HEK293 (cell line): Measurements from ENCODE around the gene TSPAN10.

Experiments
- CTCF ChIA-PET: fragments of 350-600 bp; formaldehyde crosslinking; extraction: SDS; loops from one replicate; lab custom pipeline; 2021; ENCODE audit warnings: antibody characterized with exemption; lab: Yijun Ruan, JAX
- POLR2A ChIA-PET: fragments of 300-600 bp; formaldehyde crosslinking; extraction: SDS; loops from one replicate; lab custom pipeline; 2020; ENCODE audit warnings: antibody characterized with exemption, inconsistent platforms; lab: Yijun Ruan, JAX
- H3K27ac ChIP-seq: fragments of 200-500 bp; sonication (Bioruptor generic); 2 replicates; pipeline ENCODE4 v1.5.1; 2014; ENCODE audit warnings: low read depth, low read length, control low read depth, inconsistent platforms; ENCODE audit errors: extremely low read depth
- H3K36me3 ChIP-seq, 2 experiments: fragments of 200-500 bp in 1 of 2; sonication (Bioruptor generic) in 1 of 2; 1 replicate in 1 of 2; 2 replicates in 1 of 2; pipeline ENCODE4 v1.5.1; 2014 to 2017; ENCODE audit warnings: inconsistent platforms in 2 of 2, low read length in 2 of 2; ENCODE audit not compliant: control insufficient read depth in 2 of 2, insufficient read depth in 1 of 2
- H3K4me1 ChIP-seq: fragments of 200-500 bp; sonication (Bioruptor generic); 2 replicates; pipeline ENCODE4 v1.5.1; 2014; ENCODE audit warnings: mild to moderate bottlenecking, low read length, inconsistent platforms; ENCODE audit not compliant: control insufficient read depth, insufficient read depth
- H3K4me3 ChIP-seq: 2 replicates; pipeline ENCODE4 v1.5.1; 2011; ENCODE audit warnings: low read depth, mild to moderate bottlenecking, control low read depth, low read length, moderate library complexity
- H3K9me3 ChIP-seq: fragments of 200-500 bp; sonication (Bioruptor generic); 2 replicates; pipeline ENCODE4 v1.5.1; 2014; ENCODE audit warnings: low read depth, low read length, inconsistent platforms; ENCODE audit not compliant: control insufficient read depth, insufficient read depth
- IKZF3 ChIP-seq: fragments of 450-650 bp; IDR thresholded peaks from 2 replicates; pipeline ENCODE4 v1.5.0; 2018; ENCODE audit warnings: missing biosample characterization, mild to moderate bottlenecking, missing genetic modification characterization, moderate library complexity
- YY1 ChIP-seq: fragments of 450-650 bp; formaldehyde crosslinking; IDR thresholded peaks from 2 replicates; pipeline ENCODE4 v1.5.1; 2018; ENCODE audit warnings: missing biosample characterization, missing genetic modification characterization
- ZBTB17 ChIP-seq: fragments of 450-650 bp; formaldehyde crosslinking; IDR thresholded peaks from 2 replicates; pipeline ENCODE4 v1.5.1; 2016; ENCODE audit warnings: missing biosample characterization, missing genetic modification characterization
- ZNF239 ChIP-seq: fragments of 450-650 bp; formaldehyde crosslinking; IDR thresholded peaks from 2 replicates; pipeline ENCODE4 v1.5.1; 2016; ENCODE audit warnings: missing biosample characterization, missing genetic modification characterization
- ZNF544 ChIP-seq: fragments of 450-650 bp; formaldehyde crosslinking; IDR thresholded peaks from 2 replicates; pipeline ENCODE4 v1.5.0; 2017; ENCODE audit warnings: missing biosample characterization, missing genetic modification characterization
- ZNF549 ChIP-seq: fragments of 450-650 bp; IDR thresholded peaks from 2 replicates; pipeline ENCODE4 v1.5.1; 2018; ENCODE audit warnings: missing biosample characterization, missing genetic modification characterization, mild to moderate bottlenecking, inconsistent platforms, moderate library complexity
- ZNF561 ChIP-seq: fragments of 450-650 bp; IDR thresholded peaks from 2 replicates; pipeline ENCODE4 v1.5.1; 2018; ENCODE audit warnings: missing biosample characterization, missing genetic modification characterization, borderline replicate concordance
- ZNF600 ChIP-seq: fragments of 450-650 bp; formaldehyde crosslinking; IDR thresholded peaks from 2 replicates; pipeline ENCODE4 v1.5.1; 2016; ENCODE audit warnings: missing biosample characterization, missing genetic modification characterization
- ZNF677 ChIP-seq: fragments of 450-650 bp; IDR thresholded peaks from 2 replicates; pipeline ENCODE4 v1.5.0; 2018; ENCODE audit warnings: missing biosample characterization, mild to moderate bottlenecking, missing genetic modification characterization, moderate library complexity
- ZNF76 ChIP-seq: fragments of 450-650 bp; formaldehyde crosslinking; IDR thresholded peaks from 2 replicates; pipeline ENCODE4; 2016; ENCODE audit warnings: low read depth, missing biosample characterization, missing genetic modification characterization, borderline replicate concordance
- ZSCAN23 ChIP-seq: fragments of 450-650 bp; formaldehyde crosslinking; IDR thresholded peaks from 2 replicates; pipeline ENCODE4 v1.5.1; 2016; ENCODE audit warnings: missing biosample characterization, missing genetic modification characterization
- ZSCAN30 ChIP-seq: fragments of 450-650 bp; IDR thresholded peaks from 2 replicates; pipeline ENCODE4 v1.5.1; 2018; ENCODE audit warnings: missing biosample characterization, mild to moderate bottlenecking, missing genetic modification characterization, moderate library complexity
- TF ChIP-seq, protein P1 (sequence below): fragments of 450-650 bp; formaldehyde crosslinking; IDR thresholded peaks from 2 replicates; pipeline ENCODE4 v1.5.1; 2016; ENCODE audit warnings: missing biosample characterization, missing genetic modification characterization
- TF ChIP-seq, protein P2 (sequence below): fragments of 450-650 bp; IDR thresholded peaks from 2 replicates; pipeline ENCODE4 v1.5.1; 2018; ENCODE audit warnings: missing biosample characterization, mild to moderate bottlenecking, missing genetic modification characterization
- TF ChIP-seq, protein P3 (sequence below): fragments of 450-650 bp; formaldehyde crosslinking; conservative IDR thresholded peaks from 2 replicates; pipeline ENCODE4 v1.5.1; 2016; ENCODE audit warnings: low read depth, missing biosample characterization, missing genetic modification characterization
- TF ChIP-seq, protein P4 (sequence below): fragments of 450-650 bp; formaldehyde crosslinking; IDR thresholded peaks from 2 replicates; pipeline ENCODE4 v1.5.1; 2016; ENCODE audit warnings: missing biosample characterization, missing genetic modification characterization, low read depth
- TF ChIP-seq, protein P5 (sequence below): sonication (generic); formaldehyde crosslinking; IDR thresholded peaks from 2 replicates; pipeline ENCODE4 v1.8.1; 2022; ENCODE audit warnings: mild to moderate bottlenecking, moderate library complexity, missing genetic modification reagents

Gene TSPAN10

DNA sequence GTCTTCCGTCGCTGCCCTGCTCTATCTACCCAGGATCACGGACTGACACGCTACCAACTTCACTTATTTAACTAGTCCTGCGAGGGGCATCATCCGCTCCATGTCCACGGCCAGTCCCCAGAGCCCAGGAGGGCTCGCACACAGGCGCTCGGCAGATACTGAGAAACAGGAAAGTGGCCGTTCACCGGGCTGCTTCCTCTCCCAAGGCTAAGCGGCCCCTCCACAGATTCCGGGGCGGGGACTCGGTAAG is 29.0 kb downstream of the TSPAN10 start:
- TF ChIP-seq ZNF239 (tag by site-specific recombination): no peak
- TF ChIP-seq, protein P1, sequence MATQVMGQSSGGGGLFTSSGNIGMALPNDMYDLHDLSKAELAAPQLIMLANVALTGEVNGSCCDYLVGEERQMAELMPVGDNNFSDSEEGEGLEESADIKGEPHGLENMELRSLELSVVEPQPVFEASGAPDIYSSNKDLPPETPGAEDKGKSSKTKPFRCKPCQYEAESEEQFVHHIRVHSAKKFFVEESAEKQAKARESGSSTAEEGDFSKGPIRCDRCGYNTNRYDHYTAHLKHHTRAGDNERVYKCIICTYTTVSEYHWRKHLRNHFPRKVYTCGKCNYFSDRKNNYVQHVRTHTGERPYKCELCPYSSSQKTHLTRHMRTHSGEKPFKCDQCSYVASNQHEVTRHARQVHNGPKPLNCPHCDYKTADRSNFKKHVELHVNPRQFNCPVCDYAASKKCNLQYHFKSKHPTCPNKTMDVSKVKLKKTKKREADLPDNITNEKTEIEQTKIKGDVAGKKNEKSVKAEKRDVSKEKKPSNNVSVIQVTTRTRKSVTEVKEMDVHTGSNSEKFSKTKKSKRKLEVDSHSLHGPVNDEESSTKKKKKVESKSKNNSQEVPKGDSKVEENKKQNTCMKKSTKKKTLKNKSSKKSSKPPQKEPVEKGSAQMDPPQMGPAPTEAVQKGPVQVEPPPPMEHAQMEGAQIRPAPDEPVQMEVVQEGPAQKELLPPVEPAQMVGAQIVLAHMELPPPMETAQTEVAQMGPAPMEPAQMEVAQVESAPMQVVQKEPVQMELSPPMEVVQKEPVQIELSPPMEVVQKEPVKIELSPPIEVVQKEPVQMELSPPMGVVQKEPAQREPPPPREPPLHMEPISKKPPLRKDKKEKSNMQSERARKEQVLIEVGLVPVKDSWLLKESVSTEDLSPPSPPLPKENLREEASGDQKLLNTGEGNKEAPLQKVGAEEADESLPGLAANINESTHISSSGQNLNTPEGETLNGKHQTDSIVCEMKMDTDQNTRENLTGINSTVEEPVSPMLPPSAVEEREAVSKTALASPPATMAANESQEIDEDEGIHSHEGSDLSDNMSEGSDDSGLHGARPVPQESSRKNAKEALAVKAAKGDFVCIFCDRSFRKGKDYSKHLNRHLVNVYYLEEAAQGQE (tag by site-specific recombination): no peak; the same call in 1 of the 2 replicates
- 0 out of 2 replicates have a peak, but pooled peaks have one; percentile 37 for TF ChIP-seq ZBTB17 (tag by site-specific recombination)
- POLR2A ChIA-PET: interaction anchor here (1.0 to 2.1 kb wide), 13 partner anchors 8 to 443 kb away, joined by 3 to 28 read pairs (median 5); partner anchors contain the start of genes ACTG1, ARL16, CEP131 and FAAP100
- no peaks in the 10 kb centered on the region for H3K9me3 ChIP-seq
- peaks cover 26 to 49% of the 10 kb centered on the region in 2 experiments; a peak in 2 of 3 replicates for H3K36me3 ChIP-seq
- peak overlapping the region; percentile 90 for H3K27ac ChIP-seq
- peak overlapping the region; percentile 88 for H3K4me3 ChIP-seq
- H3K4me1 ChIP-seq: peaks cover 5% of the 10 kb centered on the region; the same call in 1 of the 2 replicates
- CTCF ChIA-PET: interaction anchor here (1.0 kb wide), 1 partner anchor 10 kb away, joined by 6 read pairs; no protein-coding TSS in a partner anchor

DNA sequence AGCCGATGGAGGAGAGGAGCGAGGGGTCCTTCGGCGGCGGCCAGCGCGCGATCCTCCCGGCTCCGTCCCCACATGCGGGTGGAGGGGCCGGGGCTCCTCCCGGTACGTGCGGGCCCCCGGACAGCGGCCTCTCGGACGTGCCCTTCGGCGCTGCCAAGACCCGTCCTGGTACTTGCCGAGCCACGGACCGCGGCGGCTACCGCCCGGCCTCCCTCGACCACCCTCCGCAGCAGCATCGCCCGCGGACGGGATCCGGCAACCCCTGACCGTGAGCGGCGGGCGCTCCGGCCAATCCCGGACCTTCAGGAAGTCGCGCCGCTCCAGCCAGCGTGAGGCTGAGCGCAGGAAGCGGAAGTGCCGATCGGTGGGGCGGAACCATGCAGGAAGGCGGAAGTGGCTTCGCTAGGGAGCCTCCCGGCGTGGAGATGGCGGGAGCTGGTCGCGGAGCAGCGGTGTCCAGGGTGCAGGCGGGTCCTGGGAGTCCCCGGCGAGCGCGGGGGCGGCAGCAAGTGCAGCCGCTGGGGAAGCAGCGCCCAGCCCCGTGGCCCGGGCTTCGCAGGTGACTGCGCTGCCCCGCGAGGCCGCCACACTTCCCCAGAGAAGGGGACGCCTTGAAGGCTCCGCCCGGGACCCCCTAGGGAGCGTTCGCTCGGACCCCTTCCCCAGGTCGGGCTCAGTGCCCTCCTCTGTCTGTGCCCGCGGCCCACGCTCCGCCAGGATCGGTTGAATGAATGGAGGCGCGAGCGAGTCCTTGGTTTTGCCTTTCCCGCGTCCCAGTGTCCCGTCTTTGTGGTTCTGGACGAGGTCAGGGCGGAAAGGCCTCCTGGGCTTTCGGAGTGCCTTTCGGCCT is 29.6 kb downstream of the TSPAN10 start, which contains the start of the genes CCDC137 and OXLD1:
TSS of gene CCDC137 (plus strand) at position 396 of the 850 bp plus-strand sequence. CDS start at position 426, 30 bp downstream.
TSS of gene OXLD1 (minus strand) at position 264 of the 850 bp plus-strand sequence. CDS start at position 236, 28 bp downstream.
- H3K27ac ChIP-seq: peak within 1 kb of the TSS; percentile 90
- H3K9me3 ChIP-seq: no peaks in the 10 kb centered on the region
- peaks cover 5% of the 10 kb centered on the region; the same call in 1 of the 2 replicates for H3K4me1 ChIP-seq
- CTCF ChIA-PET: interaction anchor here (0.6 kb wide), 1 partner anchor 156 kb away, joined by 4 read pairs; no protein-coding TSS in a partner anchor
- peaks cover 26 to 54% of the 10 kb centered on the region in 2 experiments; a peak in 2 of 3 replicates for H3K36me3 ChIP-seq
- POLR2A ChIA-PET: interaction anchor here (0.6 to 2.1 kb wide), 19 partner anchors 8 to 444 kb away, joined by 3 to 28 read pairs (median 4); partner anchors contain the start of genes ACTG1, ARL16, CEP131 and FAAP100
- H3K4me3 ChIP-seq: peak within 1 kb of the TSS; percentile 88
- no peak for TF ChIP-seq ZNF549 (tag by site-specific recombination)
- peak; percentile 6; the same call in 1 of the 2 replicates for TF ChIP-seq ZNF677 (tag by site-specific recombination)
- peak; percentile 69; the same call in 1 of the 2 replicates for TF ChIP-seq ZNF76
- TF ChIP-seq ZNF544 (tag by site-specific recombination): no peak
- TF ChIP-seq, protein P2, sequence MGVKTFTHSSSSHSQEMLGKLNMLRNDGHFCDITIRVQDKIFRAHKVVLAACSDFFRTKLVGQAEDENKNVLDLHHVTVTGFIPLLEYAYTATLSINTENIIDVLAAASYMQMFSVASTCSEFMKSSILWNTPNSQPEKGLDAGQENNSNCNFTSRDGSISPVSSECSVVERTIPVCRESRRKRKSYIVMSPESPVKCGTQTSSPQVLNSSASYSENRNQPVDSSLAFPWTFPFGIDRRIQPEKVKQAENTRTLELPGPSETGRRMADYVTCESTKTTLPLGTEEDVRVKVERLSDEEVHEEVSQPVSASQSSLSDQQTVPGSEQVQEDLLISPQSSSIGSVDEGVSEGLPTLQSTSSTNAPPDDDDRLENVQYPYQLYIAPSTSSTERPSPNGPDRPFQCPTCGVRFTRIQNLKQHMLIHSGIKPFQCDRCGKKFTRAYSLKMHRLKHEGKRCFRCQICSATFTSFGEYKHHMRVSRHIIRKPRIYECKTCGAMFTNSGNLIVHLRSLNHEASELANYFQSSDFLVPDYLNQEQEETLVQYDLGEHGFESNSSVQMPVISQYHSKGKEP (tag by site-specific recombination): no peak
- peak; percentile 60; the same call in 1 of the 2 replicates for TF ChIP-seq ZSCAN30 (tag by site-specific recombination)
- TF ChIP-seq, protein P3, sequence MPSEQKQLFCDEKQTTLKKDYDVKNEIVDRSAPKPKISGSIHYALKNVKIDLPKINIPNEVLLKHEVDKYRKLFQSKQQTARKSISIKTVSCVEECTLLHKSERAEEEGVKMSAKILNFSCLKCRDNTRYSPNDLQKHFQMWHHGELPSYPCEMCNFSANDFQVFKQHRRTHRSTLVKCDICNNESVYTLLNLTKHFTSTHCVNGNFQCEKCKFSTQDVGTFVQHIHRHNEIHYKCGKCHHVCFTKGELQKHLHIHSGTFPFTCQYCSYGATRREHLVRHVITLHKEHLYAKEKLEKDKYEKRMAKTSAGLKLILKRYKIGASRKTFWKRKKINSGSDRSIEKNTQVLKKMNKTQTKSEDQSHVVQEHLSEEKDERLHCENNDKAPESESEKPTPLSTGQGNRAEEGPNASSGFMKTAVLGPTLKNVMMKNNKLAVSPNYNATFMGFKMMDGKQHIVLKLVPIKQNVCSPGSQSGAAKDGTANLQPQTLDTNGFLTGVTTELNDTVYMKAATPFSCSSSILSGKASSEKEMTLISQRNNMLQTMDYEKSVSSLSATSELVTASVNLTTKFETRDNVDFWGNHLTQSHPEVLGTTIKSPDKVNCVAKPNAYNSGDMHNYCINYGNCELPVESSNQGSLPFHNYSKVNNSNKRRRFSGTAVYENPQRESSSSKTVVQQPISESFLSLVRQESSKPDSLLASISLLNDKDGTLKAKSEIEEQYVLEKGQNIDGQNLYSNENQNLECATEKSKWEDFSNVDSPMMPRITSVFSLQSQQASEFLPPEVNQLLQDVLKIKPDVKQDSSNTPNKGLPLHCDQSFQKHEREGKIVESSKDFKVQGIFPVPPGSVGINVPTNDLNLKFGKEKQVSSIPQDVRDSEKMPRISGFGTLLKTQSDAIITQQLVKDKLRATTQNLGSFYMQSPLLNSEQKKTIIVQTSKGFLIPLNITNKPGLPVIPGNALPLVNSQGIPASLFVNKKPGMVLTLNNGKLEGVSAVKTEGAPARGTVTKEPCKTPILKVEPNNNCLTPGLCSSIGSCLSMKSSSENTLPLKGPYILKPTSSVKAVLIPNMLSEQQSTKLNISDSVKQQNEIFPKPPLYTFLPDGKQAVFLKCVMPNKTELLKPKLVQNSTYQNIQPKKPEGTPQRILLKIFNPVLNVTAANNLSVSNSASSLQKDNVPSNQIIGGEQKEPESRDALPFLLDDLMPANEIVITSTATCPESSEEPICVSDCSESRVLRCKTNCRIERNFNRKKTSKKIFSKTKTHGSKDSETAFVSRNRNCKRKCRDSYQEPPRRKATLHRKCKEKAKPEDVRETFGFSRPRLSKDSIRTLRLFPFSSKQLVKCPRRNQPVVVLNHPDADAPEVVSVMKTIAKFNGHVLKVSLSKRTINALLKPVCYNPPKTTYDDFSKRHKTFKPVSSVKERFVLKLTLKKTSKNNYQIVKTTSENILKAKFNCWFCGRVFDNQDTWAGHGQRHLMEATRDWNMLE (tag by site-specific recombination): 0 out of 2 replicates have a peak, but pooled peaks have one; percentile 57
- TF ChIP-seq, protein P4, sequence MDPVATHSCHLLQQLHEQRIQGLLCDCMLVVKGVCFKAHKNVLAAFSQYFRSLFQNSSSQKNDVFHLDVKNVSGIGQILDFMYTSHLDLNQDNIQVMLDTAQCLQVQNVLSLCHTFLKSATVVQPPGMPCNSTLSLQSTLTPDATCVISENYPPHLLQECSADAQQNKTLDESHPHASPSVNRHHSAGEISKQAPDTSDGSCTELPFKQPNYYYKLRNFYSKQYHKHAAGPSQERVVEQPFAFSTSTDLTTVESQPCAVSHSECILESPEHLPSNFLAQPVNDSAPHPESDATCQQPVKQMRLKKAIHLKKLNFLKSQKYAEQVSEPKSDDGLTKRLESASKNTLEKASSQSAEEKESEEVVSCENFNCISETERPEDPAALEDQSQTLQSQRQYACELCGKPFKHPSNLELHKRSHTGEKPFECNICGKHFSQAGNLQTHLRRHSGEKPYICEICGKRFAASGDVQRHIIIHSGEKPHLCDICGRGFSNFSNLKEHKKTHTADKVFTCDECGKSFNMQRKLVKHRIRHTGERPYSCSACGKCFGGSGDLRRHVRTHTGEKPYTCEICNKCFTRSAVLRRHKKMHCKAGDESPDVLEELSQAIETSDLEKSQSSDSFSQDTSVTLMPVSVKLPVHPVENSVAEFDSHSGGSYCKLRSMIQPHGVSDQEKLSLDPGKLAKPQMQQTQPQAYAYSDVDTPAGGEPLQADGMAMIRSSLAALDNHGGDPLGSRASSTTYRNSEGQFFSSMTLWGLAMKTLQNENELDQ (tag by site-specific recombination): no peak
- TF ChIP-seq YY1 (tag by site-specific recombination): peak; percentile 91; the same call in 1 of the 2 replicates
- 0 out of 2 replicates have a peak, but pooled peaks have one; percentile 33 for TF ChIP-seq ZSCAN23 (tag by site-specific recombination)
- 0 out of 2 replicates have a peak, but pooled peaks have one; percentile 47 for TF ChIP-seq IKZF3 (tag by site-specific recombination)
- peak; percentile 78; the same call in 1 of the 2 replicates for TF ChIP-seq ZNF561 (tag by site-specific recombination)
- TF ChIP-seq, protein P5, sequence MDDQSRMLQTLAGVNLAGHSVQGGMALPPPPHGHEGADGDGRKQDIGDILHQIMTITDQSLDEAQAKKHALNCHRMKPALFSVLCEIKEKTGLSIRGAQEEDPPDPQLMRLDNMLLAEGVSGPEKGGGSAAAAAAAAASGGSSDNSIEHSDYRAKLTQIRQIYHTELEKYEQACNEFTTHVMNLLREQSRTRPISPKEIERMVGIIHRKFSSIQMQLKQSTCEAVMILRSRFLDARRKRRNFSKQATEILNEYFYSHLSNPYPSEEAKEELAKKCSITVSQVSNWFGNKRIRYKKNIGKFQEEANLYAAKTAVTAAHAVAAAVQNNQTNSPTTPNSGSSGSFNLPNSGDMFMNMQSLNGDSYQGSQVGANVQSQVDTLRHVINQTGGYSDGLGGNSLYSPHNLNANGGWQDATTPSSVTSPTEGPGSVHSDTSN (CRISPR knock-in tag): peak; percentile 100
- peak; percentile 46 for TF ChIP-seq ZNF600 (tag by site-specific recombination)
